A673 (cell line): Measurements from ENCODE around the gene PPAT. TPM values are rescaled to one million over a fixed set of nuclear protein-coding genes. Genes with fewer than 3 reads are reported as not detected.
A peak's percentile ranks its signal among the peaks of the same experiment; 100 is the strongest.

Experiments used
- BruUV-seq: library from RNA; stranded (reverse); fragments of 400-500 nt; replicated peaks from 2 replicates; lab custom pipeline; 2021; lab: Mats Ljungman, UMichigan
- CTCF ChIA-PET: fragments of 300-600 bp; sonication (Branson Sonifier 250); formaldehyde crosslinking; loops from one replicate; lab custom pipeline; 2022; ENCODE audit warnings: antibody characterized with exemption; lab: Charles Lee
- POLR2A ChIA-PET: fragments of 300-600 bp; sonication (Branson Sonifier 250); formaldehyde crosslinking; loops from one replicate; lab custom pipeline; 2022; ENCODE audit warnings: antibody characterized with exemption; ENCODE audit not compliant: low non-redundant PET; lab: Charles Lee
- DNase-seq: peaks from one replicate; pipeline ENCODE4 v3.0.0-alpha.2; 2015; ENCODE audit warnings: low spot score
- H3K27ac ChIP-seq: fragments of 200-600 bp; sonication (generic); 2 replicates; pipeline ENCODE4 v1.5.1; 2016; ENCODE audit warnings: mixed run types, low read depth, mild to moderate bottlenecking, mixed read lengths, antibody characterized with exemption, low read length; ENCODE audit not compliant: poor library complexity, severe bottlenecking
- H3K27me3 ChIP-seq: fragments of 200-600 bp; sonication (generic); replicated peaks from 2 replicates; pipeline ENCODE4 v1.6.1; 2017; ENCODE audit warnings: mixed run types, low read depth, mild to moderate bottlenecking, mixed read lengths, antibody characterized with exemption, low read length; ENCODE audit not compliant: insufficient read depth, poor library complexity
- H3K36me3 ChIP-seq: fragments of 200-600 bp; sonication (generic); 2 replicates; pipeline ENCODE4 v1.6.1; 2016; ENCODE audit warnings: mixed run types, mild to moderate bottlenecking, mixed read lengths, antibody characterized with exemption, low read length; ENCODE audit not compliant: insufficient read depth, poor library complexity, severe bottlenecking
- H3K4me1 ChIP-seq: fragments of 200-600 bp; sonication (generic); 2 replicates; pipeline ENCODE4 v1.6.1; 2017; ENCODE audit warnings: mixed run types, mild to moderate bottlenecking, mixed read lengths, antibody characterized with exemption, low read length; ENCODE audit not compliant: insufficient read depth, poor library complexity, severe bottlenecking
- H3K4me3 ChIP-seq: fragments of 200-600 bp; sonication (generic); 2 replicates; pipeline ENCODE4 v1.5.1; 2016; ENCODE audit warnings: low read depth, mixed run types, mild to moderate bottlenecking, mixed read lengths, low read length; ENCODE audit not compliant: poor library complexity, severe bottlenecking
- H3K9me3 ChIP-seq: fragments of 200-600 bp; sonication (generic); 2 replicates; pipeline ENCODE4 v1.6.1; 2016; ENCODE audit warnings: mixed run types, low read depth, mild to moderate bottlenecking, mixed read lengths, antibody characterized with exemption, low read length; ENCODE audit not compliant: poor library complexity, severe bottlenecking
- CTCF ChIP-seq: fragments of 300-800, 200-600 bp; sonication (generic); conservative IDR thresholded peaks from 2 replicates; pipeline ENCODE4 v1.5.1; 2017; ENCODE audit warnings: low read depth, mild to moderate bottlenecking, antibody characterized with exemption, low read length, moderate library complexity, mixed read lengths
- EZH2 ChIP-seq: fragments of 200-600 bp; sonication (generic); IDR thresholded peaks from 2 replicates; pipeline ENCODE4 v1.6.1; 2017; ENCODE audit warnings: borderline replicate concordance, low read depth, mild to moderate bottlenecking, mixed read lengths, antibody characterized with exemption, low read length; ENCODE audit not compliant: poor library complexity, severe bottlenecking
- intact Hi-C: fragments of 100-400 bp; cut with micrococcal nuclease; formaldehyde crosslinking; loops from one replicate; pipeline ENCODE4 v1.10.0; 2022; ENCODE audit not compliant: unreplicated experiment
- total RNA-seq: library from RNA; stranded (reverse); gene quantifications from 2 replicates; pipeline ENCODE4 v1.2.3, GENCODE V29; 2021

The PPAT gene
- total RNA-seq, 1 experiment from 2014 or later = 41.6 TPM

GRCh38 chr4:56465599-56466295, 30.3 kb upstream of the PPAT start:
- BruUV-seq = no TSS peak
- H3K9me3 ChIP-seq = no peaks in the 10 kb centered on the region
- no peaks in the 10 kb centered on the region for H3K27me3 ChIP-seq
- H3K4me1 ChIP-seq = no peaks in the 10 kb centered on the region
- POLR2A ChIA-PET = no interaction called here
- intact Hi-C loops = no loop called here
- TF ChIP-seq EZH2 = no peak
- TF ChIP-seq CTCF = no peak
- no peak for DNase-seq
- CTCF ChIA-PET = no interaction called here
- peaks cover 16% of the 10 kb centered on the region for H3K36me3 ChIP-seq
- H3K27ac ChIP-seq = no peak overlapping the region
- H3K4me3 ChIP-seq = peak overlapping the region; percentile 82

GRCh38 chr4:56464581-56464980, 29.2 kb upstream of the PPAT start:
- POLR2A ChIA-PET = no interaction called here
- CTCF ChIA-PET = no interaction called here
- no peaks in the 10 kb centered on the region for H3K27me3 ChIP-seq
- H3K4me1 ChIP-seq = no peaks in the 10 kb centered on the region
- intact Hi-C loops = no loop called here
- H3K9me3 ChIP-seq = no peaks in the 10 kb centered on the region
- H3K27ac ChIP-seq = no peak overlapping the region
- DNase-seq = no peak
- BruUV-seq = no TSS peak
- peaks cover 18% of the 10 kb centered on the region for H3K36me3 ChIP-seq
- no peak overlapping the region for H3K4me3 ChIP-seq
- TF ChIP-seq CTCF (no peak), EZH2 (no peak)

- DNase-seq = no peak
- POLR2A ChIA-PET = no interaction called here
- TF ChIP-seq CTCF = no peak
- no peak for TF ChIP-seq EZH2
- intact Hi-C loops = no loop called here
- CTCF ChIA-PET = no interaction called here
- Histone ChIP-seq H3K9me3 (no peaks in the 10 kb centered on the region), H3K4me3 (no peak overlapping the region), H3K27ac (no peak overlapping the region), H3K27me3 (no peaks in the 10 kb centered on the region), H3K4me1 (no peaks in the 10 kb centered on the region), H3K36me3 (peaks cover 26% of the 10 kb centered on the region)
- no TSS peak for BruUV-seq
Measured at GRCh38 chr4:56463711-56464110, 28.3 kb upstream of the PPAT start.
